DOHH2 (cell line): ENCODE results near the gene MTERF4.

Experiments used
- CTCF ChIP-seq: fragments of 200-600 bp; sonication (generic); IDR thresholded peaks from one replicate; pipeline ENCODE4 v1.5.1; 2014; ENCODE audit warnings: antibody characterized with exemption, mild to moderate bottlenecking, low read depth, low read length; ENCODE audit not compliant: poor library complexity, severe bottlenecking
- EZH2phosphoT487 ChIP-seq: fragments of 200-600 bp; sonication (generic); IDR thresholded peaks from 2 replicates; pipeline ENCODE4 v1.6.1; 2017; ENCODE audit warnings: borderline replicate concordance, mild to moderate bottlenecking, antibody characterized with exemption, low read length, moderate library complexity, mixed read lengths

DNA sequence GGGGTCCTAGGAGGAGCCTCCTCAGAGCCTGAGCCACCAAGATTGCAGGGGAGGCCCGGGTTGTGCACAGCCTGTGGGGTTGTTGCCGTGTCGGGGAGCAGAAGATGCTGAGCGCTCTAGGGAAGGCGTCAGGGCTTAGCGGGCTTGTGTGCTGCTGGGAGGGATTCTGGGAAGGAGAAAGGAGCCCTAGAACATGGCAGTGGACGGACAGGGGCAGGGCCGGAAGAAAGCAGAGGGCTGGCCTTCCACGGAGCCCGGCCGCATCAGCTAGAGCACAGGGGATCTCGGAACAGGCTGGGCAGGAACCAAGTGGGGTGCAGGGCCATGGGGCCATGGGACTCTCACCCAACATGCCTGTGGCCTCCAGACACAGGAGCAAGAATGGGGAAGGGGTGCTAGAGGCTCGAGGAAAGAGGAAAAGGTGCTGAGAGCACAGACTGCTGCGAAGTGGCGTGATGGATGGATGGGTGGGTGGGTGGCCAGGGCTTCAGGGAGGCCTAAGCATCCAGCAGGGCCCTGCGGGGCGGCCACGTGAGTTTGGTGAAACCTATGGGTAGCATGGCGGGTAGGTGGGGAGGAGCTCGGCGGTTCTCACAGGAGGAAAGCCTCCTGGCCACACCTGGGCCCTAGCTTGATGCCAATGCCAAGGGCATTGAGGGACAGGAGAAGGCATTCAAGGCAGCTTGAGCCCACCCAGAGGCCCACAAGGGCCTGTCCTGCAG lies 35.8 kb downstream of the MTERF4 start:
- TF ChIP-seq CTCF (no peak), EZH2phosphoT487 (no peak)
